PFSK-1 (cell line): Measurements from ENCODE around the gene SERP1.

ENCODE experiments used
- FOXP2 ChIP-seq: optimal IDR thresholded peaks from 2 replicates; pipeline ENCODE3; 2011; ENCODE audit warnings: borderline replicate concordance, control low read depth, inconsistent platforms; ENCODE audit not compliant: insufficient read depth; ENCODE audit errors: extremely low read length, extremely low read depth
- POLR2AphosphoS5 ChIP-seq: IDR thresholded peaks from 2 replicates; pipeline ENCODE4 v1.6.1; 2012; ENCODE audit warnings: low read depth, mild to moderate bottlenecking, control low read depth, low read length, moderate library complexity
- TAF1 ChIP-seq: IDR thresholded peaks from 2 replicates; pipeline ENCODE4 v1.6.1; 2012; ENCODE audit warnings: low read length, control low read depth, borderline replicate concordance; ENCODE audit not compliant: insufficient read depth
- TF ChIP-seq, protein P1 (sequence below), 2 experiments: IDR thresholded peaks; 2 replicates each; pipeline versions ENCODE4 v1.6.1 to v1.8.0; 2011 to 2012; ENCODE audit warnings: low read depth in 2 of 2, low read length in 2 of 2, control low read depth in 1 of 2, inconsistent platforms in 1 of 2, mild to moderate bottlenecking in 1 of 2, moderate library complexity in 1 of 2; ENCODE audit not compliant: insufficient read depth in 1 of 2

DNA sequence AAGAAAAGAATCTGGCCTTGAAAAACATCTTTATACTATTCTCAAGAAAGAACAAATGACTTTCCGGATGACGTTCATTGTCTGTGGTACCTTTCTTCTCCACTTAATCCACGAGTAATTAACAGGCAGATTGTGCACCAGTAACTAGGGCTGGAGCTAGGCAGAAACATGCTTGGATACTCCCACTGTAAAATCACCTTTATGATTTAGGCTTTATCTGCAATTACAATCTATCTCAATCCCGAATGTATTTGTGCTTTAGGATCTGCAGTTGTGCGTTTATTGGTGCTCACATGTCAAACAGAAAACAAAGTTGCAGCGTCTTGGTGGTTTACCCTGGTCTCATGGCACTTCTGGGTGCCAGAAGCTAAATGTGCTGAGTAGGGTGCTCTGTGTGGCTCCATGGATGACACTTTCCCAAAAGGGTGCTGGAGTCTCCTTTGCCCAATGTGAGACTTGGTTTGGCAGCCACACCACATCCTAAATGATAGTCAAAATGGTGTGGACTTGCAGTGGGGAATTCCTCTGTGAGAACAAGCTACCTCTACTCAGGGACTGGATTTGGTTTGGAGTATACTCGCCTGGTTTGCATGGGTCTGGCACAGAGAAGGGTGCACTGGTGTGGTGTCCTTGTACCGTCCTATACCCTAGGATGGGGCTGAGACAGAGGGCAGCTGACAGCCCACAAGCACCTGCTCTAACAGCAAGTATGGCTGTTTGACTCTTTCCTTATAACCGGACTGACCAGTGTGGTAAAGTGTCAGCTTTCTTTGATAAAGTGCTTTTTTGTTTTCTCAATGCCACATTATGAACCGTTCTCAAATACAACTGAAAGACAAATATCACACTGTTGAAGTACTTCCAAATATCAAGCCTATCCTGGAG lies 7.7 kb downstream of the SERP1 start:
- TF ChIP-seq, protein P1, sequence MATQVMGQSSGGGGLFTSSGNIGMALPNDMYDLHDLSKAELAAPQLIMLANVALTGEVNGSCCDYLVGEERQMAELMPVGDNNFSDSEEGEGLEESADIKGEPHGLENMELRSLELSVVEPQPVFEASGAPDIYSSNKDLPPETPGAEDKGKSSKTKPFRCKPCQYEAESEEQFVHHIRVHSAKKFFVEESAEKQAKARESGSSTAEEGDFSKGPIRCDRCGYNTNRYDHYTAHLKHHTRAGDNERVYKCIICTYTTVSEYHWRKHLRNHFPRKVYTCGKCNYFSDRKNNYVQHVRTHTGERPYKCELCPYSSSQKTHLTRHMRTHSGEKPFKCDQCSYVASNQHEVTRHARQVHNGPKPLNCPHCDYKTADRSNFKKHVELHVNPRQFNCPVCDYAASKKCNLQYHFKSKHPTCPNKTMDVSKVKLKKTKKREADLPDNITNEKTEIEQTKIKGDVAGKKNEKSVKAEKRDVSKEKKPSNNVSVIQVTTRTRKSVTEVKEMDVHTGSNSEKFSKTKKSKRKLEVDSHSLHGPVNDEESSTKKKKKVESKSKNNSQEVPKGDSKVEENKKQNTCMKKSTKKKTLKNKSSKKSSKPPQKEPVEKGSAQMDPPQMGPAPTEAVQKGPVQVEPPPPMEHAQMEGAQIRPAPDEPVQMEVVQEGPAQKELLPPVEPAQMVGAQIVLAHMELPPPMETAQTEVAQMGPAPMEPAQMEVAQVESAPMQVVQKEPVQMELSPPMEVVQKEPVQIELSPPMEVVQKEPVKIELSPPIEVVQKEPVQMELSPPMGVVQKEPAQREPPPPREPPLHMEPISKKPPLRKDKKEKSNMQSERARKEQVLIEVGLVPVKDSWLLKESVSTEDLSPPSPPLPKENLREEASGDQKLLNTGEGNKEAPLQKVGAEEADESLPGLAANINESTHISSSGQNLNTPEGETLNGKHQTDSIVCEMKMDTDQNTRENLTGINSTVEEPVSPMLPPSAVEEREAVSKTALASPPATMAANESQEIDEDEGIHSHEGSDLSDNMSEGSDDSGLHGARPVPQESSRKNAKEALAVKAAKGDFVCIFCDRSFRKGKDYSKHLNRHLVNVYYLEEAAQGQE (IDR thresholded peaks at IDR 0.05; ENCODE audit: insufficient read depth in 1 of 2, low read depth in 2 of 2, low read length in 2 of 2), result no peak
- TF ChIP-seq POLR2AphosphoS5, result no peak
- no peak for TF ChIP-seq TAF1
- no peak for TF ChIP-seq FOXP2
